Transverse colon (tissue), 4 donors: ENCODE results near the gene NEK10. TPM values are rescaled to one million over a fixed set of nuclear protein-coding genes. Genes with fewer than 3 reads are reported as not detected.

Experiments
- DNase-seq: peaks from one replicate; pipeline ENCODE4 v3.0.0-alpha.2; 2019
- H3K27ac ChIP-seq, 4 donors: fragments of 200-600 bp; sonication (generic); 2 replicates each; pipeline ENCODE4 v1.5.1; 2016 to 2018; ENCODE audit warnings: inconsistent platforms in 4 of 4
- H3K27me3 ChIP-seq: fragments of 200-600 bp; sonication (generic); 2 replicates; pipeline ENCODE4 v1.5.1; 2017; ENCODE audit warnings: inconsistent platforms
- H3K36me3 ChIP-seq, 4 donors: fragments of 200-600 bp; sonication (generic); 2 replicates each; pipeline ENCODE4 v1.5.1; 2017 to 2019; ENCODE audit warnings: inconsistent platforms in 4 of 4
- H3K4me1 ChIP-seq, 4 donors: fragments of 200-600 bp; sonication (generic); 2 replicates each; pipeline ENCODE4 v1.5.1; 2017 to 2020; ENCODE audit warnings: inconsistent platforms in 4 of 4
- H3K4me3 ChIP-seq, 4 donors: fragments of 200-600 bp; sonication (generic); 1 replicate in 1 of 4; 2 replicates in 3 of 4; pipeline versions ENCODE4 v1.5.1 to v1.6.1; 2017 to 2019; ENCODE audit warnings: inconsistent platforms in 4 of 4
- H3K9me3 ChIP-seq, 2 donors: fragments of 200-600 bp; sonication (generic); 2 replicates each; pipeline ENCODE4 v1.5.1; 2017 to 2019; ENCODE audit warnings: inconsistent platforms in 2 of 2
- CTCF ChIP-seq, 5 experiments: fragments of 200-600 bp in 3 of 5; fragments of 450-650 bp in 2 of 5; sonication (generic) in 3 of 5; IDR thresholded peaks; 1 replicate in 2 of 5; 2 replicates in 3 of 5; pipeline ENCODE4 v1.5.1; 2016 to 2017; ENCODE audit warnings: antibody characterized with exemption in 5 of 5, inconsistent platforms in 3 of 5, mild to moderate bottlenecking in 2 of 5, moderate library complexity in 1 of 5
- EP300 ChIP-seq: sonication (generic); formaldehyde crosslinking; IDR thresholded peaks from one replicate; pipeline ENCODE4 v1.6.1; 2017; ENCODE audit warnings: antibody characterized with exemption, low read depth
- POLR2A ChIP-seq: fragments of 450-650 bp; IDR thresholded peaks from one replicate; pipeline ENCODE4 v1.6.1; 2016; ENCODE audit warnings: antibody characterized with exemption, mild to moderate bottlenecking, moderate library complexity
- POLR2AphosphoS5 ChIP-seq, 3 donors: sonication (generic); formaldehyde crosslinking; IDR thresholded peaks; one replicate each; pipeline ENCODE4 v1.6.1; 2016; ENCODE audit warnings: antibody characterized with exemption in 3 of 3
- WGBS, 2 donors: methylation state at CpG; one replicate each; pipeline ENCODE4 v1.1.5; 2018; ENCODE audit warnings: low coverage in 1 of 2; 5-methylcytosine and 5-hydroxymethylcytosine counted together
- in situ Hi-C, 4 donors: fragments of 200-750 bp; cut with MboI; loops; one replicate each; pipeline versions ENCODE4 v1.15.0 to v1.15.1; 2017; ENCODE audit warnings: low sequenced_read_pairs in 3 of 4, low pct_ligation_motif_present in 1 of 4, low pct_unique_long_range_greater_than_20kb in 1 of 4
- intact Hi-C: fragments of 100-400 bp; cut with DNase I; formaldehyde crosslinking; loops from one replicate; pipeline ENCODE4 v1.15.1; 2023; ENCODE audit warnings: low total_unique reads
- small RNA-seq, 4 donors: library from RNA; depleted of rRNA; stranded (forward); fragments of <200 nt; gene quantifications; one replicate each; pipeline ENCODE3, GENCODE V24; 2016
- total RNA-seq, 4 donors: library from RNA; depleted of rRNA; stranded (reverse); fragments of >200 nt; gene quantifications; one replicate each; pipeline ENCODE4 v1.1.0, GENCODE V29; 2016

Gene NEK10
- total RNA-seq, 4 donors from 2014 or later, result 1.1 to 3.2 (median 1.7) TPM

- Histone ChIP-seq H3K27me3 (no peaks in the 10 kb centered on the region), H3K36me3 (no peaks in the 10 kb centered on the region), H3K4me1 (peaks cover 0 to 15% (median 5%) of the 10 kb centered on the region in 4 donors), H3K4me3 (no peak overlapping the region), H3K9me3 (no peaks in the 10 kb centered on the region), H3K27ac (no peak overlapping the region)
- WGBS, 2 donors, result 42 to 54% methylated on average over 2 to 3 of the region's 3 CpGs
- TF ChIP-seq CTCF (IDR thresholded peaks at IDR 0.05) (no peak), EP300 (no peak), POLR2AphosphoS5 (IDR thresholded peaks at IDR 0.05) (no peak), POLR2A (no peak)
- intact Hi-C loops, result no loop called here
- no peak for DNase-seq
- in situ Hi-C loops, result no loop called here
These were observed 295.3 kb downstream of the NEK10 start for GRCh38 chr3:27073912-27074311.

- DNase-seq, result no peak
- H3K27ac ChIP-seq, result no peak overlapping the region
- no peaks in the 10 kb centered on the region for H3K36me3 ChIP-seq
- TF ChIP-seq CTCF (IDR thresholded peaks at IDR 0.05), result no peak
- no peak for TF ChIP-seq POLR2A
- TF ChIP-seq EP300, result no peak
- TF ChIP-seq POLR2AphosphoS5 (IDR thresholded peaks at IDR 0.05), result no peak
- H3K27me3 ChIP-seq, result no peaks in the 10 kb centered on the region
- intact Hi-C loops (no loop called here), in situ Hi-C loops (no loop called here)
- H3K4me1 ChIP-seq, result peaks cover 0 to 15% (median 5%) of the 10 kb centered on the region in 4 donors
- no peaks in the 10 kb centered on the region for H3K9me3 ChIP-seq
- H3K4me3 ChIP-seq, result no peak overlapping the region
- 45 to 46% methylated on average over 5 to 8 of the region's 8 CpGs for WGBS, 2 donors
These were observed 296.2 kb downstream of the NEK10 start for GRCh38 chr3:27072810-27073651.

- WGBS, 2 donors, result 50 to 70% methylated on average over 2 of the region's 2 CpGs
- TF ChIP-seq POLR2A, result no peak
- TF ChIP-seq CTCF (IDR thresholded peaks at IDR 0.05), result no peak
- no peak for TF ChIP-seq POLR2AphosphoS5 (IDR thresholded peaks at IDR 0.05)
- TF ChIP-seq EP300, result no peak
These were observed 308.8 kb downstream of the NEK10 start for GRCh38 chr3:27060336-27060735.

More at GRCh38 chr3:27060336-27060735, 308.8 kb downstream of the NEK10 start:
- Histone ChIP-seq H3K27me3 (no peaks in the 10 kb centered on the region), H3K27ac (no peak overlapping the region), H3K4me3 (no peak overlapping the region), H3K36me3 (no peaks in the 10 kb centered on the region), H3K9me3 (no peaks in the 10 kb centered on the region), H3K4me1 (no peaks in the 10 kb centered on the region)
- DNase-seq, result no peak
- in situ Hi-C loops (no loop called here), intact Hi-C loops (no loop called here)

Small RNA genes lying within 50 kb of the gene (small RNA-seq; reads per million reads assigned to genes)
- gene MINOS1P3, result 0 to 0.12 (median 0) reads per million in 4 donors
- 0 reads per million in 4 donors for gene RNU6-342P

Other genes starting within 250 kb of the NEK10 start
- 10 to 100 TPM; 22.7 to 45.6 (median 35.4) TPM for gene SLC4A7, start 115.0 kb upstream of the NEK10 start, total RNA-seq